Measurements from ENCODE around the gene B4GALNT3.

Gene B4GALNT3

GRCh38 chr12:542395-543113, 82.8 kb downstream of the B4GALNT3 start:
- no peak for TF ChIP-seq CTCF (IDR thresholded peaks at IDR 0.05; ENCODE audit: low read length, missing control alignments)
- H3K4me3 ChIP-seq (replicated peaks; ENCODE audit: low read depth, low read length) = no peak overlapping the region
- no peak for DNase-seq (ENCODE audit: low read depth)

- H3K4me3 ChIP-seq (replicated peaks; ENCODE audit: low read depth, low read length) = no peak overlapping the region
- DNase-seq (ENCODE audit: low read depth) = no peak
- no peak for TF ChIP-seq CTCF (IDR thresholded peaks at IDR 0.05; ENCODE audit: low read length, missing control alignments)
Measured at GRCh38 chr12:543114-543451, 83.3 kb downstream of the B4GALNT3 start.

- DNase-seq (ENCODE audit: low read depth) = no peak
- no peak overlapping the region for H3K4me3 ChIP-seq (replicated peaks; ENCODE audit: low read depth, low read length)
- TF ChIP-seq CTCF (IDR thresholded peaks at IDR 0.05; ENCODE audit: low read length, missing control alignments) = no peak
Measured at GRCh38 chr12:544142-544541, 84.4 kb downstream of the B4GALNT3 start.

GRCh38 chr12:544941-545635, 85.3 kb downstream of the B4GALNT3 start:
- H3K4me3 ChIP-seq (replicated peaks; ENCODE audit: low read depth, low read length) = no peak overlapping the region
- TF ChIP-seq CTCF (IDR thresholded peaks at IDR 0.05; ENCODE audit: low read length, missing control alignments) = no peak
- no peak for DNase-seq (ENCODE audit: low read depth)

GRCh38 chr12:545835-546234, 86.1 kb downstream of the B4GALNT3 start:
- H3K4me3 ChIP-seq (replicated peaks; ENCODE audit: low read depth, low read length) = no peak overlapping the region
- no peak for DNase-seq (ENCODE audit: low read depth)
- no peak for TF ChIP-seq CTCF (IDR thresholded peaks at IDR 0.05; ENCODE audit: low read length, missing control alignments)

GRCh38 chr12:546265-546919, 86.7 kb downstream of the B4GALNT3 start:
- DNase-seq (ENCODE audit: low read depth) = no peak
- TF ChIP-seq CTCF (IDR thresholded peaks at IDR 0.05; ENCODE audit: low read length, missing control alignments) = no peak
- H3K4me3 ChIP-seq (replicated peaks; ENCODE audit: low read depth, low read length) = no peak overlapping the region

Measured in fibroblast of pulmonary artery (primary cell).